NCI-H510A (cell line): ENCODE results near the gene CD40LG.

Experiments
- DNase-seq: peaks from one replicate; lab custom pipeline; 2025; lab: John Stamatoyannopoulos, UW

CD40LG gene

GRCh38 chrX:136647677-136648360 is at the start of gene CD40LG:
Gene CD40LG (plus strand): TSS chrX:136648158. CDS start chrX:136648249, 91 bp downstream.
- no peak for DNase-seq

- DNase-seq = no peak
Observed at GRCh38 chrX:136598631-136599030, 49.3 kb upstream of the CD40LG start.

DNA sequence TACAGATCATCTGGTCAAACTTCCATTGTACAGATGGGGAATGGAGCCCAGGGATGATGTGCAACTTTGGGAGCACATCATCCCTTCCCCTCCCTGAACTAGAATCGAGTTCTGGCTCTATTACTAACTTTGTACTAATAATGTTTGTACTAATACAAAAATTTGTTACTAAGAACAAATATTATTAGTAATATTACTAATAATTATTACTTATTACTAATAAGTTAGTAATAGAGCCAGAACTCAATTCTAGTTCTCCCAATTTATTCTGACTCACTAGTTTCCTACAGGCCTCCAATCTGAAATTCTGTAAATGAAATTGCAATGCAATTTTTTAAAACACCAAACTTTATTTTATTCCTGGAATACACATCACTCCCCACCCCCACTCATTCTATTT is 47.9 kb upstream of the CD40LG start:
- no peak for DNase-seq

DNA sequence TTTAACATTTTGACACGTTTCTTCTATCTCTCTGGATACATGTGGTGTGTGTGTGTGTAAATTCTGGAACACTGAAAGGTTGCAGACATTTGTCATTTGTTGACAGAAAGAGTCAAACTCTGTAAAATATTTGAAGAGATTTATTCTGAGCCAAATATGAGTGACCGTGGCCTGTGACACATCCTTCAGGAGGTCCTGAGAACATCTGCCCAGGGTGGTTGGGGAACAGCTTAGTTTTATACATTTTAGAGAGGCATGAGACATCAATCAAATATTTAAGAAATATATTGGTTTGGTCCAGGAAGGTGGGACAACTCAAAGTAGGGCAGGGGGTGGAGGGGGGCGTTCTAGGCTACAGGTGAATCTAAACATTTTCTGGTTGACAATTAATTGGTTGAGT is 40.7 kb upstream of the CD40LG start:
- DNase-seq = no peak

- no peak for DNase-seq
Observed at GRCh38 chrX:136608295-136608933, 39.5 kb upstream of the CD40LG start.

DNA sequence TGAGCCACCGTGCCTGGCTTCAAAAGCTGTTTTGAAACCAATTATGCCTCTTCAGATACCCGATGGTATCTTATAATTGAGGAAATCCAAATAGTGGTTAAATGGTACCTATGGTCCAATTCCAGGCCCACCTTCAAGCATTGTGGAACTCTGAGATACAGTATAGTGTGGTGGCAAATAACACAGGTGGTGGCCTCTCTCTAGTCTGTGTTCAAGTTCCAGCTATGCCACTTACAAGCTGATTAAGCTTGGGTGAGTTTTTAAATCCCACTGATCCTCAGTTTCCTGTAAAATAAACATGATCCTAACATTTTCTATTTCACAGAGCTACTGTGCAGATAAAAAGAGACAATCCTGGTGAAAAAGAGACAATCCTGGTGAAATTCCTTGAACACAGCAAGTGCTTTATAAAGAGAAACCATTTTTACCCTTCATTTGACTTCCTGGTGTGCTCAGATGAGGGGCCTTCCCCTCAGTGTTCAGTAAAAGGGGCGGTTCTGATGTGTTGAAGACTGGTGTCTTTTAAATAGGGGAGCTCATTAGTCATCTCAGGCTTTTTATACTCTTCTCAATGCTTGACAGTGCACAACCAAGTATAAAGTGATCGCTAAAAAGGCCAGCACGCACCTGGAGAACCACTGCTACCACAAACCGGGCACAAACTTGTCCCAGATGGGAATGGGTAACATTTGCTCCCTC is 30.8 kb upstream of the CD40LG start:
- no peak for DNase-seq

DNA sequence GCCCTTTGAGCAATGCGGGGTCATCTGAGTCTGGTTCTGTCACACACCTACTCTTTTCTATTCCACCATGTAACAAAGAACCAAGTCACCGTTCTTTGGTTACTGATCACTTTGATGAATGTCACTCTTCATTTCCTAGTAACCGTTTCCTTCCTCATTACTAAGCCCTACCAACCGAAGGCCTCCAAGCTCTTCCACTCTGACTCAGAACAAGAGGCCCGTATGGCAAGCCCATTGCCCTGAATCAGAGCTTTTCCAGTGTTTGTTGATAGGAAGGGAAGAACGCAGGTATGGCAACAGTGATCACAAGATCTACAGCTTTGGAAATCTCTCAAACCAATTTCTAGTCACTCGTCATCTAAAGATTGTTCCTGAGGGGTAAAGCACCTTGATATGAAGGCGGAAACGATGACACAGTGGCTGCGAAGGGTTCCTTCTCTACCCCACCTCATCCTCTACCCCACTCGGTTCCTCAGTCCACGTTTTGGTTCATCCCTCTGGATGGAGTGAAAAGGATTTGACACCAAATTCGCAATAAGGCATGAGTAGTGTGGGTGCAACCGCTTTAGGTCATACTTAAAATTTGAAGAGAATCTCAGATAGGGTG is 28.0 kb upstream of the CD40LG start:
- DNase-seq = no peak

GRCh38 chrX:136620780-136621179 is 27.2 kb upstream of the CD40LG start:
- no peak for DNase-seq

- no peak for DNase-seq
Observed at GRCh38 chrX:136622568-136622967, 25.4 kb upstream of the CD40LG start.

DNA sequence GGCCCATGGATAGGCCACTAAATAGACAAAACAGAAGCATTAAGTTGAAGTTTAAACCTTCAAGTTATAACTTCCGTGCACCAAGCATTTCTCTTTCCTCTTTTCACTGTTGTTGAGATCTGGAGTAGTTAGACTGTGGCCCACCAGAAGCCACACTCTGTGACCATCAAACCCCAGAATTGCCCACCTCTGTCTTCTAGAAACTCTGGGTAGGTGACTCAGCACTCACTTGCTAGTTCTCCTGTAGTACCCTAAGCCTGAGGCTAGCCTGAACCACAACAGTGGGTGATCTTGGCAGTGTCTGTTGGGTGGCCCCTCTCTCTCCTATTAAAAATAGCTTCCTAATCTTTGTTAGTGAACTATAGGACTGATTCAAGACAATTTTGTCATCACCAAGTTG is 24.6 kb upstream of the CD40LG start:
- no peak for DNase-seq

- DNase-seq = no peak
Observed at GRCh38 chrX:136625246-136625645, 22.7 kb upstream of the CD40LG start.

DNA sequence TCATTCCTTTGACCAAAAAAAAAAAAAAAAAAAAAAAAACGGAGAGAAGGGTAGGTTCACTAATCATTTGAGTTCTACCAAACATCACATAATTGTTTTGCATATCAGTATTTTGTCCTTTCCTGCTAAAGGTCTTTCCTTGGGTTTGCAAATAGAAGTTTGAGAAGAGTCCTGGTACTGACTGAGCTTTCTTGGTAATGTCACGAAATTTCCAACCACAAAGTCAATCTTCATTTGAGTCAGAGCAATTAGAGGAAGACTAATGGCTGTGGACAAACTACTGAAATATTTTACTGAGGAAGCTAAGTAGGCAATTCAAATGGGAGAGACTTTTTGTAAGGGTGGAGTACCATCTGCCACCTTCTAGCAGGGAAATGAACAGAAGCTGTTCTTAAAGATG is 21.7 kb upstream of the CD40LG start:
- DNase-seq = no peak

- DNase-seq = no peak
Observed at GRCh38 chrX:136626891-136627290, 21.1 kb upstream of the CD40LG start.

DNA sequence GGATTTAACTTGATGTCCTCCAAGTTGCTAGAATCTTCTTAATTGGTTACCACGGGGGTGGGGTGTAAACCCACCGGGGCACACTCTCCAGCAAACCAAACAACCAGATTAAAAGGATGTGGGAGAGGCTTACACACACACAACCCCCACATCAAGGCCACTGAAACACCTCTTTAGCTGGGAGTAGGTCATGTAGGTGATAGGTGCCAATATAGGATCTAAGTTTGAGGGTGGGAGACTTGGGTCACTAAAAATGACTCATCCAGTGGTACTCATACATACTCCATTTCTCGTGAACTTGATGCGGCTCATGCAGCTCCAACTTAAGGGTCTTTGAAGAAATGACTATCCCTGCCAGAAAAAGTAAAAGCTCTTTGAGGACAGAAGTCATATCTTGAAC is 20.5 kb upstream of the CD40LG start:
- DNase-seq = no peak

DNA sequence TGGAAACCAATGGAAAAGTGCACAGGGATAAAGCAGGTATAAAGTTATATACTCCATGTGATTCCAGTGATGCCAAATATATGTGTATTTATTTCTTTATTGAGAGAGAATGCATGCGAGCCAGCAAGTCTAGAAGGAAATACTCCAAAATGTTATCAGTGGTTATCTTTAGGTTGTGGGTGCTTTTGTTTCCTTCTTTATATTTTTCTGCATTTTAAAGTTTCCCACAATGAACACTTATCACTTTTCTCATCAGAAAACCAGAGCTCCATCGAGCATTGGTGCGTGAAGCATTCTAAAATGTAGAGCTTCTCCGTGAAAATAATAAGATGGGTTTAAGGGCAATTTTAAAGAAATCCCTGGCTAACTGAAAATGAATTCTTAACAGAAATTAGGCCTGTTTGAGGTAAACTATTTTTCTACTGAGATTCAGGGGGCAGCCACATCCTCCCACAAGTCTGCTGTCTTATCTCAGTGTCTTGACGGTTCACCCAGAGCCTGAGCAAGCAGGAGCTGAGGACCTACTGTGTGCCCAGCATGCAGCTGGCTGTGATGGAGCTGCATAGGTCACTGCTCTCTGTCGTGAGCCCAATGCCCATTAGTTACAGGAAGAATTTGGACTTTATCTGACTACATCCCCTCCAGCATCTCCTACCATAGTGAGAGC is 18.7 kb upstream of the CD40LG start:
- no peak for DNase-seq

DNA sequence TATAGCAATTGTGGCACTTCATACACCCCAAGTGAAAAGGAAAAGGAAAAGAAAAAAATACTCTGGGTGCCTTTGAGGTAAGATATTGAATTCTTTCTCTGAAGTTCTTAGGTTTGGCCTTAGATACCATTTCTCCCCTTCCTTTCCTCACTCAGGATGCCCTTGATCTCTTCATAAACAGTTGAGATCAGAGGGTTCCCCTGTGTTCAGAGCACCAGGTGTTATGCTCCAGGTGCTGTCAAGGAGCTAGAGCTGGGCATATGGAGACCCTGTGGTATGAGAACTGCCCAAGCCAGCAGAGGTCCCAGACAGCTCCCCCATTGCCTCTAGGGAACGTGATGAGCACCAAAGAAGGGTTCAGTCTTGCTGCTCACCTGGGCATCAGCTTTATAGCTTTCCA is 17.1 kb upstream of the CD40LG start:
- DNase-seq = no peak

DNA sequence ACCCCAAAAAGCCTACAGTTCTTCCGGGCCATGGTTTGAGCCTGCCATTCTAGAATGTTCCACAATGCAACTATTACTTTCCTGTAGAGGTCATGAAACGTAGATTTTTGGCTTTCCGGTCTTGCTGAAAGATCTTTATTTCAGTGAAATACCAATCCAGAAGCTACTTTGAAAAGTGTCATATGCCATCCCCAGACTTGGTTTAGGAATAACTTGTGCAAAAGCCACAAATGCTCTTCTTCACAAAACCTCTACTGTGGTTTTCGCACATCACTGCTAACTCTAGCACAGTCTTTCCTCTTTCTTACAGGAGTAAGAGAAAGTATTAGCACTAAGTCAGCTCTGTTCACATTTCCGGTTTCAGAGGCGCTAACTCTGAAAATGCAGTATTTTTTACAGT is 12.7 kb upstream of the CD40LG start:
- no peak for DNase-seq

- DNase-seq = no peak
Observed at GRCh38 chrX:136636121-136636520, 11.8 kb upstream of the CD40LG start.

GRCh38 chrX:136639506-136640176 is 8.3 kb upstream of the CD40LG start:
- DNase-seq = no peak

DNA sequence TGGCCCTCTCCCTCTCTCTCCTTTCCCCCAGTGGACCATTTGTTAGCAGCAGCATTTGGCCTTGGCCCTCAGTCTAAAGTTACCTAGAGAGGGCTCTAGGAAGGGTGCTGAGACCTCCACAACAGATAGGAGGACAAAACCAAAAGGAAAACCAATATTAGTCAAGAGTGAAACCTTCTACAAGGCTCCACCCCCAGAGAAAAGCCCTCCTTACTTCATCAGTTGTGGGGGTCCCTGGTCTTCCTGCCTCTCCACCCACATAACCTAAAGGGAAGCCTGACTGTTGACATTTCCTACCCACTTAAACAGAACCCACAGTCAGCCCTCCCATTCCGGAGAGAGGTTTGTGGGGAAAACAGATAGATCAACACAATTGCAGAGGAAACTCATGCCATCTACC is 4.7 kb upstream of the CD40LG start:
- DNase-seq = no peak

GRCh38 chrX:136646602-136647239 is 1.2 kb upstream of the CD40LG start:
- DNase-seq = no peak
